WERI-Rb-1 (cell line): ENCODE results near the gene NKX2-4.
"Not testable (repeated sequence)": the region's sequence is repeated elsewhere in the genome, so short reads cannot be mapped to it uniquely, and the experiment has no call there.

Source experiments
- DNase-seq: peaks from one replicate; pipeline ENCODE4 v3.0.0-alpha.2; 2020
- H3K27ac ChIP-seq: fragments of 250-450 bp; sonication (Bioruptor Pico); 2 replicates; pipeline ENCODE4 v1.5.1; 2020; ENCODE audit warnings: mild to moderate bottlenecking, moderate library complexity
- H3K27me3 ChIP-seq: fragments of 250-450 bp; sonication (Bioruptor Pico); 2 replicates; pipeline ENCODE4 v1.5.1; 2021; ENCODE audit warnings: mild to moderate bottlenecking, low read depth, moderate library complexity; ENCODE audit not compliant: insufficient read depth, severe bottlenecking
- H3K36me3 ChIP-seq: fragments of 250-450 bp; sonication (Bioruptor Pico); 2 replicates; pipeline ENCODE4 v1.5.1; 2020; ENCODE audit warnings: mild to moderate bottlenecking, moderate library complexity
- H3K4me3 ChIP-seq: 2 replicates; pipeline ENCODE4 v1.5.1; 2011; ENCODE audit warnings: low read depth, mild to moderate bottlenecking, control low read depth, low read length
- H3K9me3 ChIP-seq: fragments of 250-450 bp; sonication (Bioruptor Pico); 2 replicates; pipeline ENCODE4 v1.5.1; 2021; ENCODE audit warnings: mild to moderate bottlenecking, moderate library complexity; ENCODE audit not compliant: severe bottlenecking
- TF ChIP-seq, protein P1 (sequence below): IDR thresholded peaks from 2 replicates; pipeline ENCODE4 v1.5.1; 2011; ENCODE audit warnings: low read depth, mild to moderate bottlenecking, control low read depth, inconsistent platforms, low read length

The NKX2-4 gene

DNA sequence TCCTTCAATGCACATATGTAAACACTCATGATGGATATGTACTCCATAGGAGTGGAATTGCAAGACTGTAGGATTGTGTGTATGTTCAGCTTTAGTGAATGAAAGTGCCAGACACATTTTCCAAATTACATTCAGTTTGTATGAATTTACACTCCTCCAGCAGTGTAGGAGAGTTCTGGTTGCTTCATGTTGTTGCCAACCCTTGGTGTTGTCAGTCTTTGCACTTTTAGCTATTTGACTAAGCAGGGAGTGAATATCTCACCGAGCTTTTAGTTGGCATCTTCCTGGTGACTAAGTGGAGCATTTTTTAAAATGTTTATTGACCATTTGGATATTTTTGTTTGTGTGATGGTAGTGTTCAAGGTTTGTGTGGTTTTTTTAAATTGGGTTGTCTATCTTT, 23.9 kb downstream of the NKX2-4 start:
- H3K36me3 ChIP-seq = peaks cover 44% of the 10 kb centered on the region
- no peaks in the 10 kb centered on the region for H3K9me3 ChIP-seq
- H3K27ac ChIP-seq = no peak overlapping the region
- no peak for DNase-seq
- H3K4me3 ChIP-seq = no peak overlapping the region
- TF ChIP-seq, protein P1, sequence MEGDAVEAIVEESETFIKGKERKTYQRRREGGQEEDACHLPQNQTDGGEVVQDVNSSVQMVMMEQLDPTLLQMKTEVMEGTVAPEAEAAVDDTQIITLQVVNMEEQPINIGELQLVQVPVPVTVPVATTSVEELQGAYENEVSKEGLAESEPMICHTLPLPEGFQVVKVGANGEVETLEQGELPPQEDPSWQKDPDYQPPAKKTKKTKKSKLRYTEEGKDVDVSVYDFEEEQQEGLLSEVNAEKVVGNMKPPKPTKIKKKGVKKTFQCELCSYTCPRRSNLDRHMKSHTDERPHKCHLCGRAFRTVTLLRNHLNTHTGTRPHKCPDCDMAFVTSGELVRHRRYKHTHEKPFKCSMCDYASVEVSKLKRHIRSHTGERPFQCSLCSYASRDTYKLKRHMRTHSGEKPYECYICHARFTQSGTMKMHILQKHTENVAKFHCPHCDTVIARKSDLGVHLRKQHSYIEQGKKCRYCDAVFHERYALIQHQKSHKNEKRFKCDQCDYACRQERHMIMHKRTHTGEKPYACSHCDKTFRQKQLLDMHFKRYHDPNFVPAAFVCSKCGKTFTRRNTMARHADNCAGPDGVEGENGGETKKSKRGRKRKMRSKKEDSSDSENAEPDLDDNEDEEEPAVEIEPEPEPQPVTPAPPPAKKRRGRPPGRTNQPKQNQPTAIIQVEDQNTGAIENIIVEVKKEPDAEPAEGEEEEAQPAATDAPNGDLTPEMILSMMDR = no peak
- no peaks in the 10 kb centered on the region for H3K27me3 ChIP-seq

DNA sequence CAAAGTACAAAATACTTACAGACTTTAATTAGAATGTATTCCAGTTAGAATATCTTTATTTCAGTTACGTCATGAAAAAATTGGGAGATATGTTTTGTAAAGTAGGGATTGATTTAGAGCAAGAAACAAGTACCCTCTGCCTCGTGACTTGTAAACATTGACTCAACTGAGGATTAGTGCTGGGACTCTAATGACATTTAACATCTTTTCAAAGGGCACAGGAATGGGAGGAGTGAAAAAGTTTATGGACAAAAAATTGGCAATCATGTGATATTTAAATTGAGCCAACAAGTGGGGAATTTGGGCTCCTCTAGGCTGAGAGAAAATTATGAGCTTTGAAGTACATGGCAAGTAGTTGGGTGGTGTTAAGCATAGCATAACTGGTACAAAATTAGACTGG, 25.3 kb downstream of the NKX2-4 start:
- DNase-seq = no peak
- Histone ChIP-seq H3K27me3 (no peaks in the 10 kb centered on the region), H3K4me3 (no peak overlapping the region), H3K27ac (no peak overlapping the region), H3K9me3 (no peaks in the 10 kb centered on the region), H3K36me3 (peaks cover 45% of the 10 kb centered on the region)
- TF ChIP-seq, protein P1 = no peak

DNA sequence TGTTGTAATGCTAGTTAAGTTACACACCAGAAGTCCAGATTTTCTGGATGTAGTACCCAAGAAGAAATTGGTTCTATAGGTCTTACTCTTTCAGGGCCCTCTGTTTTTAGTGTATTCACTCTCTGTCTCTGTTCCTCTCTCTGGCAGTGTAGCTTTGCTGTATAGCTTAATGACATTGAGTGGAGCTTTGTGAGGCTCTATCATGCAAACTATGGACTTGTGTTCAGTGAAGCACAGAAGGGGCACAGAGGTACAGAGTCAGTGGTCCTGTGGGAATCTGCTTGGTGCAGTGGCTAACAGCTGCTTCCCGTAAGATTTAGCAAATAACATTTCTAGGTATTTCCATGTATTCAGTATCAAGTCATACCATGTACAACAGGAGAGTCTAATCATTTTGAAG, 26.1 kb downstream of the NKX2-4 start:
- DNase-seq = no peak
- H3K27ac ChIP-seq = no peak overlapping the region
- H3K9me3 ChIP-seq = no peaks in the 10 kb centered on the region
- no peaks in the 10 kb centered on the region for H3K27me3 ChIP-seq
- H3K36me3 ChIP-seq = peaks cover 39% of the 10 kb centered on the region
- TF ChIP-seq, protein P1 = no peak
- no peak overlapping the region for H3K4me3 ChIP-seq

DNA sequence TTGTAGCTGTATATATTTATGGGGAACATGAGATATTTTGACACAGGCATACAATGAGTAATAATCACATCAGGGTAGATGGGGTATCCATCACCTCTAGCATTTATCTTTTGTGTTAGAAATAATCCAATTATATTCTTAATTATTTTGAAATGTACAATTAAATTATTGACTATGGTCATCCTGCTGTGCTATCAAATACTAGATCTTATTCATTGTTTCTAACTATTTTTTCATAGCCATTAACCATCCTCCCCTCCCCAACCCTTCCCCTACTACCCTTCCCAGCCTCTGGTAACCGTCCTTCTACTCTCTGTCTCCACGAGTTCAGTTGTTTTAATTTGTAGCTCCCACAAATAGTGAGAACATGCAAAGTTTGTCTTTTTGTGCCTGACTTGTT, 28.5 kb downstream of the NKX2-4 start:
- TF ChIP-seq, protein P1 = no peak
- Histone ChIP-seq H3K27me3 (no peaks in the 10 kb centered on the region), H3K9me3 (no peaks in the 10 kb centered on the region), H3K4me3 (no peak overlapping the region), H3K36me3 (peaks cover 45% of the 10 kb centered on the region), H3K27ac (no peak overlapping the region)
- DNase-seq = no peak

DNA sequence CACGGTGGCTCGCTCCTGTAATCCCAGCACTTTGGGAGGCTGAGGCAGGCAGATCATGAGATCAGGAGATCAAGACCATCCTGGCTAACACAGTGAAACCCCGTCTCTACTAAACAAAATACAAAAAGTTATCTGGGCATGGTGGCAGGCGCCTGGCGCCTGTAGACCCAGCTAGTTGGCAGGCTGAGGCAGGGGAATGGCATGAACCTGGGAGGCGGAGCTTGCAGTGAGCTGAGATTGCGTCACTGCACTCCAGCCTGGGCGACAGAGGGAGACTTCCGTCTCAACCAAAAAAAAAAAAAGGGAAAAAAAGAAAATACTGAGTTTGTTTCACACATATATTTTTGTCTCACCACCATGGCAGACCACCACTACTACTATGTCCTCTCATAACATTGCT, 31.1 kb downstream of the NKX2-4 start:
- H3K36me3 ChIP-seq = peaks cover 48% of the 10 kb centered on the region
- not testable (repeated sequence) for H3K27ac ChIP-seq, H3K27me3 ChIP-seq, H3K4me3 ChIP-seq, H3K9me3 ChIP-seq, DNase-seq

DNA sequence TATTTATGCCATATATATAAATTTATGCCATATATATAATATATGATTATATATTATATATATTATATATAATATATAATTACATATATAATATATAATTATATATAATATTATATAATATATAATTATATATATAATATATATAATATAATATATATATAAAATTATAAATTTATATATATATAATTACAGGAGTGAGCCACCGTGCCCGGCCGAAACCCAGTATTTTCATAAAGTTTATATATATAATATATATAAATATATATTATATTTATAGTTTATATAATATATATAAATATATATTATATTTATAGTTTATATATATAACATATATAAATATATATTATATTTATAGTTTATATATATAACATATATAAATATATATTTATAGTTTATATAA, 31.6 kb downstream of the NKX2-4 start:
- Histone ChIP-seq H3K27ac (no peak overlapping the region), H3K9me3 (no peaks in the 10 kb centered on the region), H3K27me3 (no peaks in the 10 kb centered on the region), H3K36me3 (peaks cover 43% of the 10 kb centered on the region), H3K4me3 (no peak overlapping the region)
- TF ChIP-seq, protein P1 = no peak
- no peak for DNase-seq
